GM10847 (cell line): ENCODE data around the gene MYH4.

Experiments used
- POLR2A ChIP-seq: IDR thresholded peaks from 2 replicates; pipeline ENCODE4 v1.6.1; 2011; ENCODE audit not compliant: insufficient read length; ENCODE audit errors: extremely low read depth

The MYH4 gene

GRCh38 chr17:10469459-10469858 lies at the start of gene MYH4:
MYH4 (minus strand) TSS chr17:10469559; CDS start chr17:10466745, 2,814 bp downstream.
- TF ChIP-seq POLR2A: no peak

GRCh38 chr17:10518271-10519037 lies 49.1 kb upstream of the MYH4 start, which contains the start of gene MYH1:
MYH1 (minus strand) TSS chr17:10518542; CDS start chr17:10516642, 1,900 bp downstream.
- TF ChIP-seq POLR2A: no peak

- no peak for TF ChIP-seq POLR2A
Measured at GRCh38 chr17:10516638-10517037, 47.3 kb upstream of the MYH4 start.

- no peak for TF ChIP-seq POLR2A
Measured at GRCh38 chr17:10516065-10516464, 46.7 kb upstream of the MYH4 start.

GRCh38 chr17:10513299-10514067 lies 44.1 kb upstream of the MYH4 start:
- TF ChIP-seq POLR2A: no peak

- TF ChIP-seq POLR2A: no peak
Measured at GRCh38 chr17:10512856-10513255, 43.5 kb upstream of the MYH4 start.

- TF ChIP-seq POLR2A: no peak
Measured at GRCh38 chr17:10499950-10500349, 30.6 kb upstream of the MYH4 start.

GRCh38 chr17:10492004-10492403 lies 22.6 kb upstream of the MYH4 start:
- TF ChIP-seq POLR2A: no peak

GRCh38 chr17:10482252-10482651 lies 12.9 kb upstream of the MYH4 start:
- TF ChIP-seq POLR2A: no peak

GRCh38 chr17:10477701-10478100 lies 8.3 kb upstream of the MYH4 start:
- TF ChIP-seq POLR2A: no peak

GRCh38 chr17:10474536-10474935 lies 5.2 kb upstream of the MYH4 start:
- no peak for TF ChIP-seq POLR2A

- no peak for TF ChIP-seq POLR2A
Measured at GRCh38 chr17:10471858-10472257, 2.5 kb upstream of the MYH4 start.

GRCh38 chr17:10463402-10463801 lies 6.0 kb downstream of the MYH4 start:
- TF ChIP-seq POLR2A: no peak

- no peak for TF ChIP-seq POLR2A
Measured at GRCh38 chr17:10460062-10460461, 9.3 kb downstream of the MYH4 start.

GRCh38 chr17:10458701-10459100 lies 10.7 kb downstream of the MYH4 start:
- TF ChIP-seq POLR2A: no peak

- TF ChIP-seq POLR2A: no peak
Measured at GRCh38 chr17:10457952-10458351, 11.4 kb downstream of the MYH4 start.
